Testis (tissue), 2 donors: Measurements from ENCODE around the gene GABRR3.

Experiments
- CTCF ChIP-seq, 3 experiments: fragments of 450-650 bp in 2 of 3; fragments of 200-600 bp in 1 of 3; sonication (generic) in 1 of 3; IDR thresholded peaks; one replicate each; pipeline ENCODE4 v1.5.1; 2016 to 2019; ENCODE audit warnings: antibody characterized with exemption in 3 of 3, mild to moderate bottlenecking in 2 of 3, moderate library complexity in 1 of 3
- POLR2A ChIP-seq: fragments of 450-650 bp; IDR thresholded peaks from one replicate; pipeline ENCODE4 v1.6.1; 2017; ENCODE audit warnings: antibody characterized with exemption, mild to moderate bottlenecking, moderate library complexity

DNA sequence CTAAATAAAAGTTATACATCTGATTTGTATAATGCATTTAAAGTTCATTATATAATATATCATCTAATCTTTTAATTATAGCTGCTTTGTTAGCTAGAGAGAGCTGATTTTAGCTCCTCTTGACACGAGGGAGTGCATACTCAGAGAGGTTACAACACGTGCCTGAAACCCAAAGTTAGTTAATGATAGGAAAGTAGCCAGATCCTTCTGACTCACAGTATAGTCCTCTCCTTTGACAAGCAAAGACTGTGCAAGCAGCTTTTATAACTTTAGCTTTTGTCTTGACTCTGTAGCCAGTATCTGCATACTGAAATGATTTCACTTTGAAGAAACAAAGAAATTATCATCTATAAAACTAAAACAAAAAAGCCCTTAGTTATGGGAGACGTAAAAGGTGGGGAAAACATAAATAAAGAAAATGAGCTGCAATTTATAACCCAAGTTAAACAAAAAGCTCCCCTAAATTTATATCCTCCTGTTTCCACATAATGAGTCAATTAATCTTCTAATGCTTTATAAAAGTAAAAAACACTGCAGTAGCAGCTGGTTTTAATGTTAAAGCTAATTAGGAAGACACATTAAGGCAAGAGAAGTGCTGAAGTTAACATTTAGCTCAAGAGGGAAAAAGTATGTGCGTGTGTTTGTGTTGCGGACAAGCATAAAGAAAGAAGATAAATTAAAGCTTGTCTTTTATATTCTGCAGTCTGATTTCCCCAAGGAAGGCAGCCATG is 13.1 kb downstream of the GABRR3 start:
- TF ChIP-seq CTCF (IDR thresholded peaks at IDR 0.05) (no peak), POLR2A (no peak)
